H1 (cell line): ENCODE results near the gene ITGB5. TPM values are rescaled to one million over a fixed set of nuclear protein-coding genes. Genes with fewer than 3 reads are reported as not detected.

Experiments
- CBX8 ChIP-seq: fragments of 300-800, 300-1000 bp; sonication (generic); IDR thresholded peaks from 2 replicates; pipeline ENCODE4 v1.7.1; 2016; ENCODE audit warnings: low read depth, low read length, borderline replicate concordance
- polyA plus RNA-seq, 7 experiments: library from polyadenylated mRNA; depleted of rRNA in 3 of 7; stranded (reverse) in 5 of 7; unstranded in 2 of 7; fragments of >200 nt in 5 of 7; fragments of 200-250 nt in 2 of 7; gene quantifications; 1 replicate in 5 of 7; 2 replicates in 1 of 7; 4 replicates in 1 of 7; pipeline versions ENCODE4 v1.2.1 to v1.2.3, GENCODE V29; 2011 to 2013; ENCODE audit warnings: missing spikeins in 2 of 7, mixed read lengths in 2 of 7
- total RNA-seq: library from RNA; stranded (reverse); fragmentation: NEBNext Ultra II Directional; extraction: Animal tissue kit (Norgen Biotek cat#: 25700); gene quantifications from 2 replicates; pipeline ENCODE4 v1.2.1, GENCODE V29; 2021
- TF ChIP-seq, protein P1 (sequence below): fragments of 300-600 bp; sonication (generic); IDR thresholded peaks from 2 replicates; pipeline ENCODE4 v1.7.1; 2012; ENCODE audit warnings: low read length, moderate library complexity, mild to moderate bottlenecking, inconsistent platforms; ENCODE audit not compliant: insufficient replicate concordance

The ITGB5 gene
- total and polyA plus RNA-seq, 2 of the 8 experiments (the other 6 are each of a cell fraction or from before 2014, with no cell fraction given): 101 to 268 TPM

DNA sequence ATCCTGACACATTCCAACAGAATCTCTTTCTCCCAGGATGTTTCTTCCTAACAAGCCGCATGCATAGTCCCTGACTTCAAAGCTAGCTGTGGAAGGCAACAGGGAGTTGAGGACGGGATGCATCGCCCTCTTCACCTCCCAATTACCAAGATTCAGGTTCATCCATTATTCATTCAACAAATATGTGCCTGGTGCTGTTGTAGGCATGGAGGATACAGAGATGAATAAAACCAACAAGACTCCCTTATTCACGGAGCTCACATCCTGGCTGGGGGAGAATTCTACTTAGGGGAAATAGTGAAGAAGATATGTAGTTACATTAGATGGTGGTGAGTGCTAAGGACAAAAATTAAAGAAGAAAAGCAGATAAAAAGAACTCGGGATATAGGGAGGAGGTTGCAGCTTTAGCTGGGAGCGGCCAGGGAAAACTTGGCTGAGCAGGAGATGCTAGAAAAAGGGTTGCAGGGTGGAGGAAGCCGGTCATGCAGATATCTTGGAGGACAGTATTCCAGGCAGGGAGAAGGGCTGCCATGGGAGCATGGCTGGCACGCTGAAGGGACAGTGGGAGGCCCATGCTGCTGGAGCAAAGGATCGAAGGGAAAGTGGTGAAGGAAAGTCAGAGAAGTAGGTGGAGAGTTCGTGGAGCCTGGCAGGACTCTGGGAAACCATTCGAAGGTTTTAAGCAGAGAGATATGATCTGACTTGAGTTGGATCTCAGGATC is 5.0 kb downstream of the ITGB5 start (continued):
- TF ChIP-seq, protein P1, sequence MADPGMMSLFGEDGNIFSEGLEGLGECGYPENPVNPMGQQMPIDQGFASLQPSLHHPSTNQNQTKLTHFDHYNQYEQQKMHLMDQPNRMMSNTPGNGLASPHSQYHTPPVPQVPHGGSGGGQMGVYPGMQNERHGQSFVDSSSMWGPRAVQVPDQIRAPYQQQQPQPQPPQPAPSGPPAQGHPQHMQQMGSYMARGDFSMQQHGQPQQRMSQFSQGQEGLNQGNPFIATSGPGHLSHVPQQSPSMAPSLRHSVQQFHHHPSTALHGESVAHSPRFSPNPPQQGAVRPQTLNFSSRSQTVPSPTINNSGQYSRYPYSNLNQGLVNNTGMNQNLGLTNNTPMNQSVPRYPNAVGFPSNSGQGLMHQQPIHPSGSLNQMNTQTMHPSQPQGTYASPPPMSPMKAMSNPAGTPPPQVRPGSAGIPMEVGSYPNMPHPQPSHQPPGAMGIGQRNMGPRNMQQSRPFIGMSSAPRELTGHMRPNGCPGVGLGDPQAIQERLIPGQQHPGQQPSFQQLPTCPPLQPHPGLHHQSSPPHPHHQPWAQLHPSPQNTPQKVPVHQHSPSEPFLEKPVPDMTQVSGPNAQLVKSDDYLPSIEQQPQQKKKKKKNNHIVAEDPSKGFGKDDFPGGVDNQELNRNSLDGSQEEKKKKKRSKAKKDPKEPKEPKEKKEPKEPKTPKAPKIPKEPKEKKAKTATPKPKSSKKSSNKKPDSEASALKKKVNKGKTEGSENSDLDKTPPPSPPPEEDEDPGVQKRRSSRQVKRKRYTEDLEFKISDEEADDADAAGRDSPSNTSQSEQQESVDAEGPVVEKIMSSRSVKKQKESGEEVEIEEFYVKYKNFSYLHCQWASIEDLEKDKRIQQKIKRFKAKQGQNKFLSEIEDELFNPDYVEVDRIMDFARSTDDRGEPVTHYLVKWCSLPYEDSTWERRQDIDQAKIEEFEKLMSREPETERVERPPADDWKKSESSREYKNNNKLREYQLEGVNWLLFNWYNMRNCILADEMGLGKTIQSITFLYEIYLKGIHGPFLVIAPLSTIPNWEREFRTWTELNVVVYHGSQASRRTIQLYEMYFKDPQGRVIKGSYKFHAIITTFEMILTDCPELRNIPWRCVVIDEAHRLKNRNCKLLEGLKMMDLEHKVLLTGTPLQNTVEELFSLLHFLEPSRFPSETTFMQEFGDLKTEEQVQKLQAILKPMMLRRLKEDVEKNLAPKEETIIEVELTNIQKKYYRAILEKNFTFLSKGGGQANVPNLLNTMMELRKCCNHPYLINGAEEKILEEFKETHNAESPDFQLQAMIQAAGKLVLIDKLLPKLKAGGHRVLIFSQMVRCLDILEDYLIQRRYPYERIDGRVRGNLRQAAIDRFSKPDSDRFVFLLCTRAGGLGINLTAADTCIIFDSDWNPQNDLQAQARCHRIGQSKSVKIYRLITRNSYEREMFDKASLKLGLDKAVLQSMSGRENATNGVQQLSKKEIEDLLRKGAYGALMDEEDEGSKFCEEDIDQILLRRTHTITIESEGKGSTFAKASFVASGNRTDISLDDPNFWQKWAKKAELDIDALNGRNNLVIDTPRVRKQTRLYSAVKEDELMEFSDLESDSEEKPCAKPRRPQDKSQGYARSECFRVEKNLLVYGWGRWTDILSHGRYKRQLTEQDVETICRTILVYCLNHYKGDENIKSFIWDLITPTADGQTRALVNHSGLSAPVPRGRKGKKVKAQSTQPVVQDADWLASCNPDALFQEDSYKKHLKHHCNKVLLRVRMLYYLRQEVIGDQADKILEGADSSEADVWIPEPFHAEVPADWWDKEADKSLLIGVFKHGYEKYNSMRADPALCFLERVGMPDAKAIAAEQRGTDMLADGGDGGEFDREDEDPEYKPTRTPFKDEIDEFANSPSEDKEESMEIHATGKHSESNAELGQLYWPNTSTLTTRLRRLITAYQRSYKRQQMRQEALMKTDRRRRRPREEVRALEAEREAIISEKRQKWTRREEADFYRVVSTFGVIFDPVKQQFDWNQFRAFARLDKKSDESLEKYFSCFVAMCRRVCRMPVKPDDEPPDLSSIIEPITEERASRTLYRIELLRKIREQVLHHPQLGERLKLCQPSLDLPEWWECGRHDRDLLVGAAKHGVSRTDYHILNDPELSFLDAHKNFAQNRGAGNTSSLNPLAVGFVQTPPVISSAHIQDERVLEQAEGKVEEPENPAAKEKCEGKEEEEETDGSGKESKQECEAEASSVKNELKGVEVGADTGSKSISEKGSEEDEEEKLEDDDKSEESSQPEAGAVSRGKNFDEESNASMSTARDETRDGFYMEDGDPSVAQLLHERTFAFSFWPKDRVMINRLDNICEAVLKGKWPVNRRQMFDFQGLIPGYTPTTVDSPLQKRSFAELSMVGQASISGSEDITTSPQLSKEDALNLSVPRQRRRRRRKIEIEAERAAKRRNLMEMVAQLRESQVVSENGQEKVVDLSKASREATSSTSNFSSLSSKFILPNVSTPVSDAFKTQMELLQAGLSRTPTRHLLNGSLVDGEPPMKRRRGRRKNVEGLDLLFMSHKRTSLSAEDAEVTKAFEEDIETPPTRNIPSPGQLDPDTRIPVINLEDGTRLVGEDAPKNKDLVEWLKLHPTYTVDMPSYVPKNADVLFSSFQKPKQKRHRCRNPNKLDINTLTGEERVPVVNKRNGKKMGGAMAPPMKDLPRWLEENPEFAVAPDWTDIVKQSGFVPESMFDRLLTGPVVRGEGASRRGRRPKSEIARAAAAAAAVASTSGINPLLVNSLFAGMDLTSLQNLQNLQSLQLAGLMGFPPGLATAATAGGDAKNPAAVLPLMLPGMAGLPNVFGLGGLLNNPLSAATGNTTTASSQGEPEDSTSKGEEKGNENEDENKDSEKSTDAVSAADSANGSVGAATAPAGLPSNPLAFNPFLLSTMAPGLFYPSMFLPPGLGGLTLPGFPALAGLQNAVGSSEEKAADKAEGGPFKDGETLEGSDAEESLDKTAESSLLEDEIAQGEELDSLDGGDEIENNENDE: no peak
- no peak for TF ChIP-seq CBX8
